NCI-H345 treated with DMSO at 0.1 percent for 48 hours (cell line): Measurements from ENCODE around the gene C3orf62.

Experiments used
- DNase-seq: peaks from one replicate; lab custom pipeline; 2025; ENCODE audit not compliant: unreplicated experiment; lab: John Stamatoyannopoulos, UW

The C3orf62 gene

GRCh38 chr3:49276475-49277382 lies at the start of gene C3orf62:
Gene C3orf62 (minus strand): TSS chr3:49277232. CDS start chr3:49276872, 360 bp downstream.
- DNase-seq: no peak

DNA sequence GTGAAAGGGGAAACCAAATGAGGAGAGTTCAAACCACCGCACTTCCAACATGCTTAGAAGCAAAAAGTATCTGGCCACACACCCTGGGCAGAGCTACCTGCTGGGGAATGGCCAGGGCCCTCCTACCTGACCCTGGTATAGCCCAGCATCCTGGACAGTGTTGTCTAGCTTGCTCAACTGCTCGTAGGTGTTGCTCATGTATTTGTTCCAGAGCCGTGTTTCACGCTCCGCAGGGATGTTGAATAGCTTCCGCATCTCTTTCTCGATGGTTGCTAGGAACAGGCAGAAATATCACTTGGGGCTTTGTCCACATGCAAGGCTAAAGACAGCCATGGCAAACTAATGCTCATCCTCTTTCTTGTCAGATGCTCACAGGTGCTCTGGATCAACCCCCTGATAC lies 47.7 kb upstream of the C3orf62 start:
- DNase-seq: no peak

GRCh38 chr3:49316696-49317457 lies 39.8 kb upstream of the C3orf62 start:
- no peak for DNase-seq

DNA sequence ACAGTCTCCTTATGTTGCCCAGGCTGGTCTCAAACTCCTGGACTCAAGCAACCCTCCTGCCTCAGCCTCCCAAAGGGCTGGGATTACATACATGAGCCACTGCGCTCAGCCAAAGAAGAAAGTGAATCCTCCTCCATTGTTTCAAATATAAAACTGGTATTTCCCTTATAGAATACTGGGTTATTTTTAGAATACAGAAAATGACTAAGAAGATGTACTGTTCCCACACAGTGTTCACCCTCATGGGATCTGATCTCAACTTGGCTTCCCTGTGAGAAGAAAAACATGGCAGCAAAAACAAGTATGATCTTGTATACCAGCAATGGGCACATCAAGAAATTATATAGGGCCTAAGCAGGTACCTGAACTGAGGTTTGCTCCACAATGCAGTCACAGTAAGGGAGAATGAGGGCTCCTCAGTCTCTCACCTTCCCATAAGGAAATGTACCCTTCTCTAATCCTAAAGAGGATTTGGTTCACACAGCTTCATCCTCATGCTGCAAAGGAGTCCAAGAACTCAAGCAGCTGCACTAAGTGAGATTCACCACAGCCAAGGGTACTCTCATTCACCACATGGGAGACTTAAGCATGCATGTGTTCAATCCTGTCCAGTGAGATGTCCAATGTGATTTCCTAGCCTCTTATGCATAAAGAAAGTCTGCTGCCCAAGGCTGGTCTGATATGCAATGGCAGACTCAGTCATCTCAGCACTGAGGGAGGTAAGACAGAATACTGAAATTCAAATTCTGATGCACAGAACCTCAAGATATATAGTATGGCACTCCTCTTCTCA lies 37.1 kb upstream of the C3orf62 start:
- DNase-seq: no peak

DNA sequence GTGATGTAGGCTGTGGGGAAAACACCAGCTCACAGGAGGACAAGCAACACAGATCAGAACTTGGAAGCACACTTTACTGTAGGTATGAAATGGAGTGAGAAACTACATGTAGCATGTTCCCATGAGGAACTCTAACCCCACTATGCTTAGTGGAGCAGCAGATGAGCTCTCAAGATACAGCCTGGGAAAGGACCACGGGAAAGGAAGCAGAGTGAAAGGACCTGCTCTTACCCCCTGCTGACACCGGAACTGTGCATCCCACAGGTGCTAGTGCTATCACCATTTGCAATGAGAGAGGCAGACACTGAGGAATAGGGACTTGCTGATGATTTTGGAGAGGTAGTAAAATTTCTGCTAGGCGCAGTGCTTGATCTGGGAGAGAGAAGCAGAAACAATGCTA lies 34.3 kb upstream of the C3orf62 start:
- no peak for DNase-seq

GRCh38 chr3:49310677-49311076 lies 33.6 kb upstream of the C3orf62 start:
- no peak for DNase-seq

DNA sequence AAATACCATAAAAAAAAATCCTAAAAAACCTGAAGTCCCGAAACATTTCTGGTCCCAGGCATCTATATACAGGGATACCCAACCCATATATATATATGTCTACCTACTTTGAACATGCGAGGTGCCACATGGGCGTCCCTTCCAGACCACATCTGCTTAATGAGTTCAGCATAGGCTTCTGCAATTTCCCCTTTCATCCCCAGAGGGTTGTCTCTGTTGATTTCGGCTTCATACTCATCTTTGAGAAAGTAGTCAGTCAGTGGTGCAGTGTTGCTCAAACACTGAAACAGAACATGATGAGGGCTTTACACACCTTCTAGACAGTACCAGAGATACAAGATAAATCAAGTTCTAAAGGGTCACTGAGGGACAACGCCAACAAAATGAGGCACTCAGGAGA lies 28.6 kb upstream of the C3orf62 start:
- no peak for DNase-seq

DNA sequence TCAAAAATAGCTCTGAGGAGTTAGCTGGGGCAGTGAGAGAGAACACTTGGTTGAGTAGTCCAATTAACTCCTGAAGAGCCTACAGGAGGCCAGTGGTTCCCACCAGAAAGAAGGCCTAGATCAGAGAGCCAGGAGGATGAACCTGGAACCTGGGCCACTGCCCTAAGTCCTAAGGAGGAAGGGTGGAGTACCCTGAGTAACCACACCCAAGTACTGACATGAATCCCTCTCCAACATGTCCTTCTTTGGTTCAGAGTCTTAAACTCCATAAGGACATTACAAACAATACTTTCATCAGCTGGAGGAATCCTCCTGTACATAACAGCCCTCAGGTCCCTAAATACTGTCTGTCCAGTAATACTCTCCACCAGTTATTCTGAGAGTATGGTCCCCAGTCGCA lies 25.6 kb upstream of the C3orf62 start:
- DNase-seq: no peak

- DNase-seq: no peak
Measured at GRCh38 chr3:49300595-49300994, 23.6 kb upstream of the C3orf62 start.

DNA sequence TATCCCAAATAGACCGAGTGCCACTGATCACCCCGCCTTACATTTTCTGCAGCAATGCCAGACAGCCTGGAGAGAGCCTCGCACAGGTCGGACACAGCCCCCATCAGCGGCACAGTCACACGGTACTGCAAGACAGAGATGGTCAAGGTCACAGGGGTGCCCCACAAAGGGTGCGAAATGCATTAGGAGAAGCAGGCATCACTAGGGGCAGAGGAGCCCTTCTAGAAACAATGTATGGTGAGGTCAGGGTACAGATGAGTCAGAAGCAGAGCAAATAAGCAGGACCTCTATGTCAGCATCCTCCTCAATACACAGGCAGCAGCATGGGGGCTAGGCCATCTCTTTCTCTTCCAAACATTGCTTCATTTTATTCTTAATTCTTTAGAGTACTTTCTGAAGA lies 21.5 kb upstream of the C3orf62 start:
- no peak for DNase-seq

DNA sequence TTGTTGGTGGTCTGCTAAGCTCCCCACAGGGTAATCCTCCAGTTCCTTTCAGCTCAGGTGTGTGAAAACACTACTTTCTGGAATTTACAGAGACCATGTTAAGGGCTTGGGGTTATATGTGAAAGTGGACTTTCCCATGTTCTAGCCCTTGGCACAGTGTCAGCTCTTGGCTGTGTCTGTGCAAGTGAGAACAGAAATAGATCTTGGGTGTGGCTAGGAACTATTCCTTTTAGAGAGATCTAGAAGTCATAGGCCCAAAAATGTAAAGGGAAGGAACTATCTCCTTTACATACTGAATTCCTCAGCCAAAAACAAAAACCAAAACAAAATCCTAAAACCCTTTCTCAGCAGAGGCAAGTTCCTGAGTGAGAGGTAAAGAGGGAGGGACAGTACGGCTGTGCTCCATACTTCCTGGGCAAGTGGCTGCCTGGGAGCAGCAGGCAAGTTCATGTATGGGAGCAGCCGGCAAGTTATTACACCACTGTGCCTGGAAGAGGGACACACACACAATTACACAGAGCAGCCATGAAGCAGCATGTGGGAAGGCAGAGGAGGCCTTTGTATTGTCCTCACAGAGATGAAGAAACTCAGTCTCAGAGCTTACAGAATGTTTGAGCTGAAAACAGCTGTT lies 19.9 kb upstream of the C3orf62 start:
- DNase-seq: no peak

DNA sequence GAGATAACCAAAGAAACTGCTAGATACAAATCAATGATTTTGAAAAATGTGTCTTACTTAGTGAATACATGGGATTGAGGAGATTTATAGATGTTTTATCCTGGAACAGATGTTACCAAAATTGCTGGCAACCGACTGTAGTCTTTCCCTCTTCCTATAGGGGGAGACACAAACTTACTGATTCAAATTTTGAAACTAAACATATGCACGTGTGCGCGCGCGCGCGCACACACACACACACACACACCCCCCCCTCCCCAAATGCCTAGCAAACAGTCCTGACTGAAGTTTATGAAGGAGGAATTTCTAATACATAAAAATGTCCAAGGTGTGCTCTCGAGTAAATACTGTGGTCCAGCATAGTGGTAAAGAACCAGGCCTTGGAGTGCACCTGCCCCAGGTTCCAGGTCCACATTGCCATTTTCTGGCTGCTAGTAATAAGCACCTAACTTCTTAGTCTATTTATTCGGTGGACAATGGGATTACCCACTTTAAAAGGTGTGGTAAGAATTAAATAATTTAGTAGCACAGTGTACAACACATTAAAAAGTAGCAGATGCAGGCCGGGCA lies 18.5 kb upstream of the C3orf62 start:
- no peak for DNase-seq

- DNase-seq: no peak
Measured at GRCh38 chr3:49294343-49294742, 17.3 kb upstream of the C3orf62 start.

DNA sequence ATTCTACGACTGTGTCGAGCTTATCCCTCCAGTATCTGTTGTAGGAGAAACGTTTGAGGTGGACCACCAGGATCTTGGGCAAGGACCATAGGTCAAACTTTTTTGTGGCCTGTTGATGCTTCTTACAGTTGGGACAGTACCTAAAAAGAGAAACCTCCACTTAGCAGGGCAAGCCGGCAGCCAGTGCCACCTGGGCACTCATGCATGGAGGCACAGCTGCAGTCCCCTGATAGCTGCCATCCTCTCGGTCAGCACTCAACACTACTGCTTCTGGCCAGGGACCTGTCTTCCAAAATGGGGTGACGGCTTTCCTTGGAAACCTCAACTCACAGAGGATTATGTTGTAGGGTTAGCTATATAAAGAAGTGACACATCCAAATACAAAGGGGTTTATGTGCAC lies 7.0 kb upstream of the C3orf62 start:
- no peak for DNase-seq

- DNase-seq: no peak
Measured at GRCh38 chr3:49279376-49279775, 2.3 kb upstream of the C3orf62 start.

GRCh38 chr3:49278548-49278947 lies 1.5 kb upstream of the C3orf62 start:
- no peak for DNase-seq

DNA sequence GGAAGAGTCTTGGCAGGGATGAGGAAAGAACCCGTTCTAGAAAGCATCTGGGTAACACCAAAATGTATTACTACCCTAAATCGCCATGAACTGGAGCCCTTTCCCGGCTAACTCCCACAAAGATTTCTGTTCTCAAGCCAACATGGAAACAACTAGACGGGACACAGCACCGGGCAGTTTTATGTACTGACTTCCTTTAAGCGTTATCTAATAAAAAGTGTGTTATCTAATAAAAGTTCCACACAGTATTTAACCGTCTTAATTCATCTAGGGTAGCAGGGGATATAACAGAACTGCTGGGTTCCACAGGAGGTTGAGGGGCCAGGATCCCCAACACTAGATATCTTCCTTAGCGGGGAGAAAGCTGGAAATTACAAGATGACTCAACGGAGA lies 347 bp upstream of the C3orf62 start:
- no peak for DNase-seq

DNA sequence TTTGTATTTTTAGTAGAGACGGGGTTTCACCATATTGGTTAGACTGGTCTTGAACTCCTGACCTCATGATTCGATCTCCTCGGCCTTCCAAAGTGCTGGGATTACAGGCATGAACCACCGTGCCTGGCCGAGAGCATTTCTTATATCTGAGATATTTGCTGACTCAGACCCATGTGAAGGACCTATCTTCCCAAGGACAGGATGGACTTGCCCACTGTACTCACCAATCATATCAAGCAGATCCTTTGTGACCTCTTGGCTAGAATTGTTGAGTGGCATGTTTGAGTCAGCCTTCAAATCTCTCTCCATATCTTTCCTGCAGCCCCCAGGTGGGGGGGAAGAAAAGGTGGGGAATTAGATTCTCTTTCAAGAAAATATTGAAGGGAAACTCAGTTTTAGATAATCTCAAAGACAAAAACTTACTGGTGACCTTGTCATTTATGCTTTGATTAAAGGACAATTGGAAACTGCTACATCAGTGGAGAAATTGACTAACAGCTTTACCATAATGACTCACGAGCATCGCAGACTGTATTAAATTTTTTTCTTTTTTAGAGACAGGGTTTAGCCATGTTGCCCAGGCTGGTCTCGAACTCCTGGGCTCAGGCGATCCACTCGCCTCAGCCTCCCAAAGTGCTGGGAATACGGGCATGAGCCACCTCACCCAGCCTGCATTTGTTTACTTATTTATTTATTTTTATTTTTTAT lies 3.1 kb downstream of the C3orf62 start:
- DNase-seq: no peak

DNA sequence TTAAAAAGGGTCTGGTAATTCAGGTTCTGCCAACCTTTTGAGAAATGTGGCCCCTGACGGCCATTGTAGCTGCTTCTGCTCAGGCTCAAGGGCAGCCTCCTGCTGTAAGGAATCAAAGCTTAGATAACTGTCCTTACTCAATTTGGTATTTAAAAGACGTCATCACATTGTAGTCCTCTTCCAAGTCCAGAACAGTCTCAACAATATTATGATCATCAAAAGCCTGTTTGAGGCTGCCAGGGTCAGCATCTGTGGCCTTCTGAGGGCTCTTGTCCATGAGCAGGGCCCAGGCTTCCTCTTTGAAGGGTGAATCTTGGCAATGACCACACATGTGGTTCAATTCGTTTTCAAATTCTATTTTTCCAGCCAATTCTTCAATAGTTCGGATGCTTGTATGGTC lies 6.0 kb downstream of the C3orf62 start:
- no peak for DNase-seq

GRCh38 chr3:49270156-49270500 lies 6.9 kb downstream of the C3orf62 start:
- DNase-seq: no peak
